ENCODE data around the gene E2F2. TPM values are rescaled to one million over a fixed set of nuclear protein-coding genes. Genes with fewer than 3 reads are reported as not detected.
A peak's percentile ranks its signal among the peaks of the same experiment; 100 is the strongest.

Gene E2F2
- total RNA-seq, 2 donors from 2014 or later, result 19.3 to 23.2 TPM

DNA sequence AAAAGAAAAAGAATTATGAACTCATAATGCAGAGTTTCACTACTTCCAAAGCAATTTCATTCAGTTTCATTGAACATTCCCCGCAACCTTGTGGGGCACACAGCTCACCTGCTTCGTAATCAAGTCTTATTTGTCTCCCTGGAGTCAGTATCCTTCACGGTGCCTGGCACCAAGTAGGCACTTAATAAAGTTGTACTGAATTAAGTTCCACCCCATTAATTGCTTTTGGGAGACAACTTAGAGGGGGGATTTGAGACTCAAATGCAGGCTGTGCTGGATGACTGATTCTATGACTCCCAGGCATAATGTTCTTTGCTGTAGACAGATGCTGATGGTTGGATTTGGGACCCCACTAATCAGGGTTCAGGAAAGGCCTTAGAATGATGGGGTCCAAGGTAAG is 34.7 kb upstream of the E2F2 start:
- DNase-seq (ENCODE audit: low spot score in 2 of 2), result no peak
- no peaks in the 10 kb centered on the region for H3K9me3 Mint-ChIP-seq
- peaks cover 6% of the 10 kb centered on the region in 2 donors for H3K36me3 Mint-ChIP-seq
- no peak for ATAC-seq
- no peak overlapping the region for H3K27ac Mint-ChIP-seq

DNA sequence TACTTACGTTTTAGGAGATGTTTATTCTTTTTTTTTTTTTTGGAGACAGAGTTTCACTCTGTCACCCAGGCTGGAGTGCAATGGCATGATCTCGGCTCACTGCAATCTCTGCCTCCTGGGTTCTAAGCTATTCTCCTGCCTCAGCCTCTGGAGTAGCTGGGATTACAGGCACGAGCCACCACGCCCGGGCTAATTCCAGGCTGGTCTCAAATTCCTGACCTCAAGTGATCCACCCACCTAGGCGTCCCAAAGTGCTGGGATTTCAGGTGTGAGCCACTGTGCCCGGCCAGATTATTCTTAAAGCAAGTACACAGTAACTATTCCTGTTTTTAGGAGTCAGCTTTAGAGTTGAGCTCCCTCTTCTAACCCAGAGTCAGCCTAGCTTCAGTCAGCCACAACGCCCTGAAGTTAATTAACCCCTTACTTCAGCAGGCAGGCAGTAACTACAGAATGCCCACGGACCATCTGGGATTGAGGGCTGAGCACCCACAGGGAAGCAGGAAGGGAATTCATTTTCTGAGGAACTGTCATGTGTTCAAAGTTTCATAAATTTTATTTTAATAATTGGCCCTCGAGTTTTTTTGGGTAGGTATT is 33.6 kb upstream of the E2F2 start:
- no peak overlapping the region for H3K27ac Mint-ChIP-seq
- peaks cover 6 to 8% of the 10 kb centered on the region in 2 donors for H3K36me3 Mint-ChIP-seq
- no peak for ATAC-seq
- DNase-seq (ENCODE audit: low spot score in 2 of 2), result no peak
- no peaks in the 10 kb centered on the region for H3K9me3 Mint-ChIP-seq

DNA sequence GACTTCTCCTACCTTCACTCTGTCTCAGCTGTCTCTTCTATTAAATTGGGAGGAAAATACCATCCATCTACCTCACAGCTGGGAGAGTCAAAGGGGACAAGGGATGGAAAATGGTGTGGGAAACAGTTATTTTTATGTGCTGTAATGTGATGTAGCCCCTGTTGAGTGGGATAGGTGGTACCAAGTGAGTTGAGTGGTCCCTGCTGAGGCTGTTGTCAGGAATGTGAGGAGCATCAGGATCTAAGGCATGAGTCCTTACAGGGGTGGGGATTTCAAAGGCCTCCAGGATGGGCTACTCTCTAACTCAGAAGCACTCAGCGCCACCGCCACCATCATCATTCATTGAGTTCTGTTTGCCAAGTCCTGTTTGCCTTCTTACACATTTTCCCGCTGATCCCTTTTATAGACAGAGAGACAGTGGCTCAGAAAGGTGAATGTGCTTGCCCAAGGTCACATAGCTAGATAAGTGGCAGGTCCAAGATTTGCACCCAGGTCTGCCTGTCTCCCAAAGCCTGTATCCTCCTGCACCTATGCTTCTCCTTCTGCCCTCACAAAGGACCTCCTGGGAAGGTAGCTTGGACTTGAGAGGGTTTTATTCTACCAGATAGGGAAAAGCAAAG is 32.8 kb upstream of the E2F2 start:
- Mint-ChIP-seq H3K36me3 (peaks cover 7 to 15% of the 10 kb centered on the region in 2 donors), H3K9me3 (no peaks in the 10 kb centered on the region), H3K27ac (no peak overlapping the region)
- DNase-seq (ENCODE audit: low spot score in 2 of 2), result no peak
- no peak for ATAC-seq

DNA sequence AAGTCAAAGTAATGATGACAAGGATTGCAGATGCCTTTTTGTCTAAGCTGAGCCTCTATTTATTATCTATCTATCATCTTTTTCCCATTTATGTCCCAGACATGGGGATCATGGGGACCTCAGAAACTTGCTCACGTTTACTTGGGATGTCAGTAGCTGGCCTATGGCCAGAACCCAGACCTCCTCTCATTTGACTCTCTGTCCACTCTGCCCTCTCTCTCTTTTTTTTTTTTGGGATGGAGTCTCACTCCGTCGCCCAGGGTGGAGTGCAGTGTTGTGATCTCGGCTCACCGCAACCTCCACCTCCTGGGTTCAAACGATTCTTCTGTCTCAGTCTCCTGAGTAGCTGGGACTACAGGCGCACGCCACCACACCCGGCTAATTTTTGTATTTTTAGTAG is 32.0 kb upstream of the E2F2 start:
- Mint-ChIP-seq H3K9me3 (no peaks in the 10 kb centered on the region), H3K36me3 (peaks cover 9 to 18% of the 10 kb centered on the region in 2 donors), H3K27ac (peak overlapping the region; percentile 47 to 52)
- no peak for DNase-seq (ENCODE audit: low spot score in 2 of 2)
- no peak for ATAC-seq

DNA sequence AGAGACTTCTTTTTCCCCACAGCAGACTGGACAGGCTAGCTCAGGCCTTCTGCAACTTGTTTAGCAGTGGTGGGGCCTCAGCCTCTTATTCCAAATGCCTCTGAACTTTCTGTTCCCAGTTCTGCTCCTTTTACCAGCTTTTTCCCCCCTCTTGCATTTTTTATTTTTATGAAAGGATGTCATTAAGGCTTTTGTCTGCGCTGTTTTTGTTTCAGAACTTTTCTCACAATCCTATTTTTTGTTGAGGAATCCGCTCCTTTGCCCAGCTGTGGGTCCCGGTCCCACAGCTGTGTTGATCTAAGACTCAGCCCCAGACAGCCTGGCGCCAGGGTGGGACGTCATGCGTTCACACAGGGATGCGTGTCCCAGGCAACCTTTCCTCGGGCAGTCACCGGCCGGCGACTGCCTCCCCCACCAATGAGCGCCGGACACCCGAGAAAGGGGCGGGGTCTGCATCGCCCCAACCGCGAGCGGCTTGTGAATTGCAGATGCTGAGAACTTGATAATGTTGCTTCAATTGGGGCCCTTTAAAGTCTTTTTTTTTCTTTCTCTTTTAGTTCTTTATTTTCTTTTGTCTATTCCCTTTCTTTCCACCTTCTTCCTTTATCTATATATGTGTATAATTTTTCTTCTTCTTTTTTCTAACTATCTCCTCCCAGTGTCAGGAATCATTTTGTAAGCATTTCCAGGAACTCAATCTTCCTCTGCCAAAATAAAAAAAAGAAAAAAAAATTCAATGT is 31.3 kb upstream of the E2F2 start:
- DNase-seq (ENCODE audit: low spot score in 2 of 2) (peak in 1 of 2 donors; percentile 67), ATAC-seq (peak in 1 of 2 donors; percentile 41)
- Mint-ChIP-seq H3K36me3 (peaks cover 11 to 25% of the 10 kb centered on the region in 2 donors), H3K9me3 (no peaks in the 10 kb centered on the region), H3K27ac (peak overlapping the region; percentile 26 to 84)

DNA sequence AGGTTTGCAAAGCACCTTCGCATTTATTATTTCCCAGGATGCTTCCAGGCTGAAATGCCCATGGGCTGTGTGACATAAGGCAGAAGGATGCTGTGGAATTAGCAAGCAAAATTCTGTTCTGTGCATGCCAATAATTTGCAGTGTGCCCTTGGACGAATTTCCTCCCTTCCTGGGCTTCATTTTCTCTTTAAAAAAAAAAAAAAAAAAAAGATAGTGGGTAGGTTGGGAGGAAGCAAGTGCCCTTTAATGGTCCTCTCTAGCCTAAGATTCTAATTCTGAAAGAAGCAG is 30.7 kb upstream of the E2F2 start:
- DNase-seq (ENCODE audit: low spot score in 2 of 2) (no peak), ATAC-seq (no peak)
- Mint-ChIP-seq H3K27ac (peak overlapping the region in 1 of 2 donors; percentile 84), H3K9me3 (no peaks in the 10 kb centered on the region), H3K36me3 (peaks cover 11 to 31% of the 10 kb centered on the region in 2 donors)

DNA sequence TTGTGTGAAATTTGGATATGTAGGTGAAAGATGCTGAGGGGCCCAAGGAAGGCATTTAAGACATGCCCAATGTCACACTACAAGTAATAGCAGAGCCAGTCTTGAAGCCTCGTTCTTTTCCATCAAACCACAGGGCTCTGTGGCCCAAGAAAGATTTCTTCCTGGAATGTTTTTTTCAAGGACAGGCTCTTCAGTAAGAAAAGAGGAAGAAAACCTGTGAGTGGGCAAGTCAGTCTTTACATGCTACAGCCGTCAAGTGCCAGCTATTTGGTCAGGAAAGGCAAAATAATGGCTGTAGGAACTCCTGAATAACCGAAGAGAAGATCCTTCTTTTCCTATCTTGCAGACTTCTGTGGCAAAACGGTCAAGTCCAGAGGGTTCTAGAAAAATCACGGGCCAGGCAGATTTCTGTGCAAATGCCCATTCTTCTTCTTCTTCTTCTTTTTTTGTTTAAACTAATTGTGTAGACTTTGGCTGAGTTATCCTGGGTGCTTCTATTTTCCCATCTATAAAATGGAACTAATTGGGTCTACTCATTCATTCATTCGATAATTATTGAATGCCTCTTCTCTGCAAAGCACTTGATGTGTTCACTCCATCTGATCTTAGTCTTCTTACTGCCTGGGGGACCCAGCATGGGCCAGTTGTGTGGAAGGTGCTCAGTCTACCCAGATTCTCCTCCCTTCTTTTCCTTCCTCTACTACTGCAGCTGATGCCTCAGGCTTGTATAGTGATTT is 30.2 kb upstream of the E2F2 start:
- no peaks in the 10 kb centered on the region for H3K9me3 Mint-ChIP-seq
- H3K27ac Mint-ChIP-seq, result no peak overlapping the region
- no peak for ATAC-seq
- no peak for DNase-seq (ENCODE audit: low spot score in 2 of 2)
- peaks cover 11 to 36% of the 10 kb centered on the region in 2 donors for H3K36me3 Mint-ChIP-seq

DNA sequence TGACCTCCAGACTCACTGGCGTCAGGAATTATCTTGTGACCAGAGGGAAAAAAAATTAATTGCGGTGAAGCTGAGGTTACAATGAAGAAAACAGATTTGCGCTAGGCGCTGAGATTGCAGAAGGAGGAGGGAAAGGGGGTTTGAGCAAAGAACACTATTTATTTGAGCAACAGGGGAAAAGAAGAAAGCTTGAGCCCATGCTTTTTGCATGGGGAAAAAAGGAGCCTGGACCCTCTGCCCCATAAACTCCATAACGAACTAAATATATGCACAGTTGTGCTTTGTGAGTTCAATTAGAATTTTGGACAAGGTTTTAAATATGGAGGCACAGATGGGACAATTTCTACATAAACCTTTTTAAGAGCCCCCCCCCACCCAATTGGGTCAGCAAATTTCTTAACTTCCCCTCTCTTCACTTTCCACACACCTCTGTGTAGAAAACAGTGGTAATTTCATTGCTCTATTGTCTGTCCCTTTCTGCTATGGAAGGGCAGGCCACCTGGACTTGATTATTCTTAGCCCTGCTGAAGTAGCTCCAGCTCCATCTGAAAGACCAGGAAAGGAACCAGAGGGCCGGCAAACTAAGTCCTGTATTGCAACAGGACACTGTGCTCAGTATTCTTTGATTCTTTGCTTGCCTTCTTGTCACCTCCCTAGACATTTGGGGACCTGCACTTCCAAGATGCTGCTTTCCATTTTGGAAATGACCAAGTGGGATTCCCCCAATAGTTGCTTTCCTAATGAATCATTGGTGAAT is 29.1 kb upstream of the E2F2 start:
- Mint-ChIP-seq H3K27ac (peak overlapping the region; percentile 70 to 92), H3K9me3 (no peaks in the 10 kb centered on the region), H3K36me3 (peaks cover 11 to 47% of the 10 kb centered on the region in 2 donors)
- no peak for DNase-seq (ENCODE audit: low spot score in 2 of 2)
- ATAC-seq, result no peak

DNA sequence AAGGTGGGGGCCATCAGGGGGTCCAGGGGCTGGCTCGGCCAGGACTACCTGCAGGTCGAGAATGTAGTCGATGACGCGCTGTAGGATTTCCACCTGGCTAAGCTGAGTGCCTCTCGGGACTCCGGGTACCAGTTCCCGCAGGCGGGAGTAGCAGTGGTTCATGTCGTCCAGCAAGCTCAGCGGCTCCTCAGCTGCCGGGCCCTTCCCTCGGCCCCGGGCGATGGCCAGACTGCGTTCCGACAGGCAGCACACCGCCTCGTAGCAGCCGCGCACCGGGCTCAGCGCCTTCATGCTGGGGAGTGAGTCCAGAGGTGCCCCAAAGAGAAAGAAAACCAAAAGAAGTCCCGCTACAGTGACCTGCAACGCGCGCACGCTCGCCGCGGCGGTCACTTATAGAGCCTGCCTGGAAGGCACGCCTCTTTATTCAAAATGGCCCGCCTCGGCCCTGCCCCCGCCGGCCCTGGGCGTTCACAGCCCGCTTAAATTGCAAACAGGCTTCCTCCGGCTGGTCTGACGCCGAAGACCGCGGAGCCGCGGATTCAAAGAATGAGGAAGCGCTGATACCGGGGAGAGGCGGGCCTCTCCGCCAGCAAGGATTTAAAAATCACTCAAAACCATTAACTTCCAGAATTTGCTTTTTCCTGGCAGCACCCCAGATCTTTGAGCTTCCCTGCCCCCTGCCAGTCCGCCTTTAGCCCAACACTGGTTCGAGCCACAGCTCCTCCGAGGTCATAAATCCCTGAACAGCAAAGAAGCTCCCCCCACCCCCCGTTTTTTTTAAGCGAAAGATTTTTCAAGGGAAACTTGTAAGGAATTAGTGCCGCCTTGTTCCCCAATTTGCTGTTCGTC is 28.3 kb upstream of the E2F2 start, which contains the start of gene ID3:
ID3 (minus strand) TSS at position 366 of the 849 bp plus-strand sequence; CDS start at position 291, 75 bp downstream.
- Mint-ChIP-seq H3K36me3 (peaks cover 11 to 47% of the 10 kb centered on the region in 2 donors), H3K9me3 (no peaks in the 10 kb centered on the region), H3K27ac (peak within 1 kb of the TSS; percentile 80 to 92)
- ATAC-seq, result peak; percentile 74 to 75
- peak; percentile 93 to 97 for DNase-seq (ENCODE audit: low spot score in 2 of 2)

DNA sequence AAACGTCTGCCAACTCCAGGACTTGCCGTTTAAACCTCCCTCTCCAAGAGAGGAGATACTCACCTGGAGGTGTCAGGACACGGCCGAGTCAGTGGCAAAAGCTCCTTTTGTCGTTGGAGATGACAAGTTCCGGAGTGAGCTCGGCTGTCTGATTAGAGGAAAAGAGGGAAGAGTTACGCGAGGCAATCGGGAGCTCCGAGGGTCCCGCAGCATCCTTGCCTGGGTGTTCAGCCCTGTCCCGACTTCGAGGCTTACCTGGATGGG is 27.8 kb upstream of the E2F2 start:
- Mint-ChIP-seq H3K36me3 (peaks cover 11 to 47% of the 10 kb centered on the region in 2 donors), H3K9me3 (no peaks in the 10 kb centered on the region), H3K27ac (peak overlapping the region; percentile 80 to 92)
- ATAC-seq (no peak), DNase-seq (ENCODE audit: low spot score in 2 of 2) (peak in 1 of 2 donors; percentile 27)

DNA sequence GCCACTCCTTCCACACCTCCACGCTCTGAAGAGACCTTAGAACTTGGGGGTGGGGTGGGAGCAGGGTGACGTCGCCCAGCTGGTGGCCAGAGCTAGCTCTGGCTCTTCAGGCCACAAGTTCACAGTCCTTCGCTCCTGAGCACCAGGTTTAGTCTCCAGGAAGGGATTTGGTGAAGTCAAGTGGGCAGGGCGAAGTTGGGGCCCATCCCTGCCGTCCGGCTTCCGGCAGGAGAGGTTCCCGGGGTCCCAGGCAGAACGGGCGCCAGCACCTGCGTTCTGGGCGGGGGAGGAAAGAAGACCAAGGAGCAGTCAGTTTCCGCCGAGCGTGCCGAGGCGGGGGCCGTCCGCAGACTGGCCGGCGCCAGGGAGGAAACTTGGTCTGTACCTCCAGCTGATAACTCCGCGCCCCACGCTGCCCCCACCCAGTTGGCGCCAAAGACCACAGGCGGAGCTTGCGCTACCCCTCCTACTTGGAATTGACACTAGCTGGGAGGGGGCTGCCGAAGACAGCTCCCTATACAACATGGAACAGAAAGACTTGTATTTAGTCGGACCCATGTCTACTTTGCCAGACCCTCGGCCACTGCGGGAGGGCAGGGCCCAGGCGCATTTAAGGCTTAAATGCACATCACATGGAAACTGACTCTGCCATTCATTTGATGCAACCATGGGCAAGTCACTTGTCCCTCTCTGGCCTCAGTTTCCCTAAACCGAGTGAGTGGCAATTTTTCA is 27.3 kb upstream of the E2F2 start:
- H3K9me3 Mint-ChIP-seq, result no peaks in the 10 kb centered on the region
- DNase-seq (ENCODE audit: low spot score in 2 of 2), result peak; percentile 37 to 76
- peak in 1 of 2 donors; percentile 12 for ATAC-seq
- H3K36me3 Mint-ChIP-seq, result peaks cover 11 to 47% of the 10 kb centered on the region in 2 donors
- H3K27ac Mint-ChIP-seq, result peak overlapping the region; percentile 80 to 92

DNA sequence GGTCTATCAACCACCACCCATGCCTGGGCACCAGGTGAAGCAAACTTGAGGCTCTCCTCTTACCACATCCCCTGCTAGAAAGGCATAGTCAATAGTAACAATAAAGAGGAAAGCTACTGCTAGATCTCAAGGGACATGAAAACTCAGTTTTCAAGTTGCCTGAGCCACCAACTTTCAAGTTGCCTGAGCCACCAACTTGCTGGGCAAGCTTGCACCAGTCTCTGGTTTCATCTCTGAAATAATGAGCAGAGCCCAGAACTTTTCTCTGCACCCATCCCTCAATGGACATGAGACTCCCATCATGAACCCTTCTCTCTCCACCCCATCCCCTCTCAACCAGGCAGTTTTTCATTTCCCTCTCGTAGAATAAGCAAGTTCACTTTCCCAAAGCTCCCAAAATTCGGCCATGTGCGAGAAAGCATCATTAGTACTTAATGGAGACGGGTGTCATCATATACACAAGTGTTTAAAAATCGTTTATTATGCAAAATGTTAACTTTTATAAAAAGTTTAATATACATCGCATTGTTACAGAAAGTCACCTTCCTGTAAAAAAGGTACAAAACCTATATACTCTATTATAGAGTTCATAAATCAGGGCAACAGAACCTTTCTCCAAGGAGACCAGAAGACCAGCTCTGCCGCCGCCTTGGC is 26.6 kb upstream of the E2F2 start:
- Mint-ChIP-seq H3K36me3 (peaks cover 11 to 47% of the 10 kb centered on the region in 2 donors), H3K9me3 (no peaks in the 10 kb centered on the region), H3K27ac (peak overlapping the region in 1 of 2 donors; percentile 92)
- DNase-seq (ENCODE audit: low spot score in 2 of 2) (no peak), ATAC-seq (no peak)

DNA sequence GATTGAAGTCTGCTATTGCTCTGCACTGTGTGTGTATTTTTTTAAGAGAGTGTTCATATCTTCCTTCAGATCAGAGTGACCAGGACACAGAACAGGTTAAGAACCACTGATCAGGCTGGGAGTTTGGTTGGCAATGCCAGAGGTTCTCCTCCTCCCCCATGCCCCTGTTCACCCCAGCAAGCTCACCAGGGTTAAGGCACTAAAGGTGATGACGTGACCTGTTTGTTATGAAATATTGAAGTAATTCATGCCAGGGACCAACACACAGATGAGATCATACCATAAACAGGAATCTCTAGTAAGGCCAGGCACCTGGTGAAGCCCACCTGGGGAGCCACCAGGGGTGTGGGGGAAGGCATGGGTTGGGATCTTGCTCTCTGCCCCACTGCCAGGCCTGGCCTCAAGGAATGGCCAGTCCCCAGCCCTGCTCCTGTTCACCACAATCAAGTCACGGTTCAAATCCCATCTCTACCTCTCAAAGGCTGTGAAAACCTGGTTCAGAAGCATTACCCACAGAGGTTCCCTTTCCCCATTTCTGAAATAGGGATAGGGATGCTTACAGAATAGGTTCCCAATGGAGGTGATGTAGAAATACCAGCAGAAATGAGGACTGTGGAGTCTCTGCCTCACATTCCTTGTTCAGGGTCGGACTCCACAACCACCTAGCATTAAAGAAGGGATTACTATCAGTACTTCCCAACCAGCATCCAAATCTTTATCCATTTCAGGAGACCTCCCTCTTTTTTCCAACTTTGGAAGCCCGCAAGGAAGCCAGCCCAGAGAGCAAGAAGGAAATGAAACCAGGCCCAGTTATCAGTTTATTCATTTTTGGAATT is 25.8 kb upstream of the E2F2 start:
- peaks cover 11 to 47% of the 10 kb centered on the region in 2 donors for H3K36me3 Mint-ChIP-seq

More for the DNA sequence above, 25.8 kb upstream of the E2F2 start:
- ATAC-seq (no peak), DNase-seq (ENCODE audit: low spot score in 2 of 2) (no peak)
- H3K27ac Mint-ChIP-seq, result peak overlapping the region in 1 of 2 donors; percentile 92
- H3K9me3 Mint-ChIP-seq, result no peaks in the 10 kb centered on the region
